ENCODE data around the gene CD248. TPM values are rescaled to one million over a fixed set of nuclear protein-coding genes. Genes with fewer than 3 reads are reported as not detected.

Gene CD248
- total and polyA plus RNA-seq, 2 experiments from 2014 or later = 2.4 to 3.8 TPM

DNA sequence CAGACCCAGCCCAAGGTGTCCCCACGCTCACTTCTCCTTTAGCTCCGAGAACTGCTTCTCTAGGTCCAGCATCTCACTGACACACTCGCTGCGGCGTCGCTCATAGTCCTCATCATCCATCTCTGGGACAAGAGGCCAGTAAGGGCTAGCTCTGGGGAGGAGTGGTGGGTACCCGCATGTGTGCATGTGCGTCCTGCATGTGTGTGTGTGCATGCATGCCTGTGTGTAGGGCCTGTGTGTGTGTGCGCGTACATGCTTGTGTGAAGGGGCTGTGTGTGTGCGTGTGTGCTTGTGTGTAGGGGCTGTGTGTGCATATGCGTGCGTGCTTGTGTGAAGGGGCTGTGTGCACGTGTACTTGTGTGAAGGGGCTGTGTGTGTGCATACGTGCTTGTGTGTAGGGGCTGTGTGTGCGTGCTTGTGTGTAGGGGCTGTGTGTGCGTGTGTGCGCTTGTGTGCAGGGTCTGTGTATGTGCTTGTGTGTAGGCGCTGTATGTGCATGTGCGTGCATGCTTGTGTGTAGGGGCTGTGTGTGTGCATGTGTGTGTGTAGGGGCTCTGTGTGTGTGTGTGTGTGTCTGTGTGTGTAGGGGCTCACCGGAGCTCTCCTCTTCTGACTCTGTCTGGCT lies 24.8 kb upstream of the CD248 start (continued):
- TF ChIP-seq, protein P1, sequence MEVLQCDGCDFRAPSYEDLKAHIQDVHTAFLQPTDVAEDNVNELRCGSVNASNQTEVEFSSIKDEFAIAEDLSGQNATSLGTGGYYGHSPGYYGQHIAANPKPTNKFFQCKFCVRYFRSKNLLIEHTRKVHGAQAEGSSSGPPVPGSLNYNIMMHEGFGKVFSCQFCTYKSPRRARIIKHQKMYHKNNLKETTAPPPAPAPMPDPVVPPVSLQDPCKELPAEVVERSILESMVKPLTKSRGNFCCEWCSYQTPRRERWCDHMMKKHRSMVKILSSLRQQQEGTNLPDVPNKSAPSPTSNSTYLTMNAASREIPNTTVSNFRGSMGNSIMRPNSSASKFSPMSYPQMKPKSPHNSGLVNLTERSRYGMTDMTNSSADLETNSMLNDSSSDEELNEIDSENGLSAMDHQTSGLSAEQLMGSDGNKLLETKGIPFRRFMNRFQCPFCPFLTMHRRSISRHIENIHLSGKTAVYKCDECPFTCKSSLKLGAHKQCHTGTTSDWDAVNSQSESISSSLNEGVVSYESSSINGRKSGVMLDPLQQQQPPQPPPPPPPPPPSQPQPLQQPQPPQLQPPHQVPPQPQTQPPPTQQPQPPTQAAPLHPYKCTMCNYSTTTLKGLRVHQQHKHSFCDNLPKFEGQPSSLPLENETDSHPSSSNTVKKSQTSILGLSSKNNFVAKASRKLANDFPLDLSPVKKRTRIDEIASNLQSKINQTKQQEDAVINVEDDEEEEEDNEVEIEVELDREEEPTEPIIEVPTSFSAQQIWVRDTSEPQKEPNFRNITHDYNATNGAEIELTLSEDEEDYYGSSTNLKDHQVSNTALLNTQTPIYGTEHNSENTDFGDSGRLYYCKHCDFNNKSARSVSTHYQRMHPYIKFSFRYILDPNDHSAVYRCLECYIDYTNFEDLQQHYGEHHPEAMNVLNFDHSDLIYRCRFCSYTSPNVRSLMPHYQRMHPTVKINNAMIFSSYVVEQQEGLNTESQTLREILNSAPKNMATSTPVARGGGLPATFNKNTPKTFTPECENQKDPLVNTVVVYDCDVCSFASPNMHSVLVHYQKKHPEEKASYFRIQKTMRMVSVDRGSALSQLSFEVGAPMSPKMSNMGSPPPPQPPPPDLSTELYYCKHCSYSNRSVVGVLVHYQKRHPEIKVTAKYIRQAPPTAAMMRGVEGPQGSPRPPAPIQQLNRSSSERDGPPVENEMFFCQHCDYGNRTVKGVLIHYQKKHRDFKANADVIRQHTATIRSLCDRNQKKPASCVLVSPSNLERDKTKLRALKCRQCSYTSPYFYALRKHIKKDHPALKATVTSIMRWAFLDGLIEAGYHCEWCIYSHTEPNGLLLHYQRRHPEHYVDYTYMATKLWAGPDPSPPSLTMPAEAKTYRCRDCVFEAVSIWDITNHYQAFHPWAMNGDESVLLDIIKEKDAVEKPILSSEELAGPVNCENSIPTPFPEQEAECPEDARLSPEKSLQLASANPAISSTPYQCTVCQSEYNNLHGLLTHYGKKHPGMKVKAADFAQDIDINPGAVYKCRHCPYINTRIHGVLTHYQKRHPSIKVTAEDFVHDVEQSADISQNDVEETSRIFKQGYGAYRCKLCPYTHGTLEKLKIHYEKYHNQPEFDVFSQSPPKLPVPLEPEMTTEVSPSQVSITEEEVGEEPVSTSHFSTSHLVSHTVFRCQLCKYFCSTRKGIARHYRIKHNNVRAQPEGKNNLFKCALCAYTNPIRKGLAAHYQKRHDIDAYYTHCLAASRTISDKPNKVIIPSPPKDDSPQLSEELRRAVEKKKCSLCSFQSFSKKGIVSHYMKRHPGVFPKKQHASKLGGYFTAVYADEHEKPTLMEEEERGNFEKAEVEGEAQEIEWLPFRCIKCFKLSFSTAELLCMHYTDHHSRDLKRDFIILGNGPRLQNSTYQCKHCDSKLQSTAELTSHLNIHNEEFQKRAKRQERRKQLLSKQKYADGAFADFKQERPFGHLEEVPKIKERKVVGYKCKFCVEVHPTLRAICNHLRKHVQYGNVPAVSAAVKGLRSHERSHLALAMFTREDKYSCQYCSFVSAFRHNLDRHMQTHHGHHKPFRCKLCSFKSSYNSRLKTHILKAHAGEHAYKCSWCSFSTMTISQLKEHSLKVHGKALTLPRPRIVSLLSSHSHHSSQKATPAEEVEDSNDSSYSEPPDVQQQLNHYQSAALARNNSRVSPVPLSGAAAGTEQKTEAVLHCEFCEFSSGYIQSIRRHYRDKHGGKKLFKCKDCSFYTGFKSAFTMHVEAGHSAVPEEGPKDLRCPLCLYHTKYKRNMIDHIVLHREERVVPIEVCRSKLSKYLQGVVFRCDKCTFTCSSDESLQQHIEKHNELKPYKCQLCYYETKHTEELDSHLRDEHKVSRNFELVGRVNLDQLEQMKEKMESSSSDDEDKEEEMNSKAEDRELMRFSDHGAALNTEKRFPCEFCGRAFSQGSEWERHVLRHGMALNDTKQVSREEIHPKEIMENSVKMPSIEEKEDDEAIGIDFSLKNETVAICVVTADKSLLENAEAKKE (CRISPR knock-in tag; IDR thresholded peaks at IDR 0.05) = no peak
- TF ChIP-seq JUNB (IDR thresholded peaks at IDR 0.05; ENCODE audit: unreplicated experiment) (no peak), ZNF114 (CRISPR knock-in tag; IDR thresholded peaks at IDR 0.05) (no peak), NANOG (IDR thresholded peaks at IDR 0.05; ENCODE audit: borderline replicate concordance) (no peak), POLR2AphosphoS5 (IDR thresholded peaks at IDR 0.05; ENCODE audit: low read depth) (no peak), EZH2 (IDR thresholded peaks at IDR 0.05; ENCODE audit: low read depth, unreplicated experiment) (no peak), STAT1 (IDR thresholded peaks at IDR 0.05; ENCODE audit: unreplicated experiment) (no peak)
- TF ChIP-seq, protein P2, sequence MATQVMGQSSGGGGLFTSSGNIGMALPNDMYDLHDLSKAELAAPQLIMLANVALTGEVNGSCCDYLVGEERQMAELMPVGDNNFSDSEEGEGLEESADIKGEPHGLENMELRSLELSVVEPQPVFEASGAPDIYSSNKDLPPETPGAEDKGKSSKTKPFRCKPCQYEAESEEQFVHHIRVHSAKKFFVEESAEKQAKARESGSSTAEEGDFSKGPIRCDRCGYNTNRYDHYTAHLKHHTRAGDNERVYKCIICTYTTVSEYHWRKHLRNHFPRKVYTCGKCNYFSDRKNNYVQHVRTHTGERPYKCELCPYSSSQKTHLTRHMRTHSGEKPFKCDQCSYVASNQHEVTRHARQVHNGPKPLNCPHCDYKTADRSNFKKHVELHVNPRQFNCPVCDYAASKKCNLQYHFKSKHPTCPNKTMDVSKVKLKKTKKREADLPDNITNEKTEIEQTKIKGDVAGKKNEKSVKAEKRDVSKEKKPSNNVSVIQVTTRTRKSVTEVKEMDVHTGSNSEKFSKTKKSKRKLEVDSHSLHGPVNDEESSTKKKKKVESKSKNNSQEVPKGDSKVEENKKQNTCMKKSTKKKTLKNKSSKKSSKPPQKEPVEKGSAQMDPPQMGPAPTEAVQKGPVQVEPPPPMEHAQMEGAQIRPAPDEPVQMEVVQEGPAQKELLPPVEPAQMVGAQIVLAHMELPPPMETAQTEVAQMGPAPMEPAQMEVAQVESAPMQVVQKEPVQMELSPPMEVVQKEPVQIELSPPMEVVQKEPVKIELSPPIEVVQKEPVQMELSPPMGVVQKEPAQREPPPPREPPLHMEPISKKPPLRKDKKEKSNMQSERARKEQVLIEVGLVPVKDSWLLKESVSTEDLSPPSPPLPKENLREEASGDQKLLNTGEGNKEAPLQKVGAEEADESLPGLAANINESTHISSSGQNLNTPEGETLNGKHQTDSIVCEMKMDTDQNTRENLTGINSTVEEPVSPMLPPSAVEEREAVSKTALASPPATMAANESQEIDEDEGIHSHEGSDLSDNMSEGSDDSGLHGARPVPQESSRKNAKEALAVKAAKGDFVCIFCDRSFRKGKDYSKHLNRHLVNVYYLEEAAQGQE (IDR thresholded peaks at IDR 0.05; ENCODE audit: unreplicated experiment) = no peak
- TF ChIP-seq, protein P3, sequence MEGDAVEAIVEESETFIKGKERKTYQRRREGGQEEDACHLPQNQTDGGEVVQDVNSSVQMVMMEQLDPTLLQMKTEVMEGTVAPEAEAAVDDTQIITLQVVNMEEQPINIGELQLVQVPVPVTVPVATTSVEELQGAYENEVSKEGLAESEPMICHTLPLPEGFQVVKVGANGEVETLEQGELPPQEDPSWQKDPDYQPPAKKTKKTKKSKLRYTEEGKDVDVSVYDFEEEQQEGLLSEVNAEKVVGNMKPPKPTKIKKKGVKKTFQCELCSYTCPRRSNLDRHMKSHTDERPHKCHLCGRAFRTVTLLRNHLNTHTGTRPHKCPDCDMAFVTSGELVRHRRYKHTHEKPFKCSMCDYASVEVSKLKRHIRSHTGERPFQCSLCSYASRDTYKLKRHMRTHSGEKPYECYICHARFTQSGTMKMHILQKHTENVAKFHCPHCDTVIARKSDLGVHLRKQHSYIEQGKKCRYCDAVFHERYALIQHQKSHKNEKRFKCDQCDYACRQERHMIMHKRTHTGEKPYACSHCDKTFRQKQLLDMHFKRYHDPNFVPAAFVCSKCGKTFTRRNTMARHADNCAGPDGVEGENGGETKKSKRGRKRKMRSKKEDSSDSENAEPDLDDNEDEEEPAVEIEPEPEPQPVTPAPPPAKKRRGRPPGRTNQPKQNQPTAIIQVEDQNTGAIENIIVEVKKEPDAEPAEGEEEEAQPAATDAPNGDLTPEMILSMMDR (conservative IDR thresholded peaks at IDR 0.05; ENCODE audit: low read depth in 2 of 2) = no peak
